ENCODE measurements around the gene LAPTM5.

DNA sequence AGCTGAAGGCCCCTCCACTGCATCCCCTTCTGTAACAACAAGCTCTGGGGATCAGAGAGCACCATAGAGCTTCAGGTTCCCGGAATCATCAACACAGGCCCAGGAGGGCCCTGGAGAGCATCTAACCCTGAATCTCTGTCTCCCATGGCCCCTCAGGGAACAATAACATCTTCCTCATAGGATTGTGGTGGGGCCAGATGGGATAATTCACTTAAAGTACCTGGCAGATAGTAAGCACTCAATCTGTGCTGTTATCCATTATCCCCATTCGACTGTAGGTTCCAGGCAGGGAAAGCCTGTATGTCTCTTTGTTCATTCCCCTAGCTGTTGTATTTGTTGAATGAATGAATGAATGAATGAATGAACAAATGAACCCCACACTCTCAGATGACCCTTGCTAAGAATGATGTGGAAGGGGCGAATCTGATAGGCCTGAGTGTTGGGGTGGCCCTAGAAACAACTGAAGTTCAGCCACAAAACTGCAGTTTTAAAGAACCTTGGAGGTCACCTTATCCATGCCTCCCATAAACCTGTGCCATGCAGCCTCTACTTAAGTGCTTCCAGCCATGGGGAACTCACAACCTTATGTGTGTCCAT, 14.5 kb downstream of the LAPTM5 start:
- TF ChIP-seq, protein P1, sequence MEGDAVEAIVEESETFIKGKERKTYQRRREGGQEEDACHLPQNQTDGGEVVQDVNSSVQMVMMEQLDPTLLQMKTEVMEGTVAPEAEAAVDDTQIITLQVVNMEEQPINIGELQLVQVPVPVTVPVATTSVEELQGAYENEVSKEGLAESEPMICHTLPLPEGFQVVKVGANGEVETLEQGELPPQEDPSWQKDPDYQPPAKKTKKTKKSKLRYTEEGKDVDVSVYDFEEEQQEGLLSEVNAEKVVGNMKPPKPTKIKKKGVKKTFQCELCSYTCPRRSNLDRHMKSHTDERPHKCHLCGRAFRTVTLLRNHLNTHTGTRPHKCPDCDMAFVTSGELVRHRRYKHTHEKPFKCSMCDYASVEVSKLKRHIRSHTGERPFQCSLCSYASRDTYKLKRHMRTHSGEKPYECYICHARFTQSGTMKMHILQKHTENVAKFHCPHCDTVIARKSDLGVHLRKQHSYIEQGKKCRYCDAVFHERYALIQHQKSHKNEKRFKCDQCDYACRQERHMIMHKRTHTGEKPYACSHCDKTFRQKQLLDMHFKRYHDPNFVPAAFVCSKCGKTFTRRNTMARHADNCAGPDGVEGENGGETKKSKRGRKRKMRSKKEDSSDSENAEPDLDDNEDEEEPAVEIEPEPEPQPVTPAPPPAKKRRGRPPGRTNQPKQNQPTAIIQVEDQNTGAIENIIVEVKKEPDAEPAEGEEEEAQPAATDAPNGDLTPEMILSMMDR (IDR thresholded peaks at IDR 0.05 in 8 of 11, conservative IDR thresholded peaks at IDR 0.05 in 3 of 11) = no peak
- TF ChIP-seq POLR2AphosphoS5 (IDR thresholded peaks at IDR 0.05) (no peak), POLR2A (IDR thresholded peaks at IDR 0.05) (no peak)

Data from spleen (tissue), 7 donors.